ENCODE results near the gene LDLRAD4.

The LDLRAD4 gene

GRCh38 chr18:13610555-13611141 is 392.1 kb downstream of the LDLRAD4 start:
- peaks cover 0 to 4% of the 10 kb centered on the region in 2 donors for H3K36me3 ChIP-seq (ENCODE audit: control insufficient read depth in 1 of 2, insufficient read depth in 2 of 2, low read length in 2 of 2)
- peak overlapping the region; percentile 31 to 58 for H3K4me3 ChIP-seq (ENCODE audit: low read depth in 1 of 2, low read length in 2 of 2)
- peak overlapping the region in 1 of 2 donors; percentile 4 for H3K9ac ChIP-seq (ENCODE audit: low read depth in 1 of 2, low read length in 2 of 2)
- H3K27me3 ChIP-seq (ENCODE audit: control insufficient read depth in 1 of 2, insufficient read depth in 2 of 2, low read length in 2 of 2) = no peaks in the 10 kb centered on the region
- peaks cover 8 to 13% of the 10 kb centered on the region in 2 donors for H3K4me1 ChIP-seq (ENCODE audit: control insufficient read depth in 1 of 2, insufficient read depth in 2 of 2, low read length in 2 of 2)
- no peaks in the 10 kb centered on the region for H3K9me3 ChIP-seq (ENCODE audit: control insufficient read depth in 1 of 2, low read length in 2 of 2)
- no peak overlapping the region for H3K27ac ChIP-seq (ENCODE audit: low read depth, low read length)

- Histone ChIP-seq H3K27me3 (ENCODE audit: control insufficient read depth in 1 of 2, insufficient read depth in 2 of 2, low read length in 2 of 2) (no peaks in the 10 kb centered on the region), H3K9ac (ENCODE audit: low read depth in 1 of 2, low read length in 2 of 2) (peak overlapping the region in 1 of 2 donors; percentile 4), H3K4me1 (ENCODE audit: control insufficient read depth in 1 of 2, insufficient read depth in 2 of 2, low read length in 2 of 2) (peaks cover 8 to 13% of the 10 kb centered on the region in 2 donors), H3K4me3 (ENCODE audit: low read depth in 1 of 2, low read length in 2 of 2) (peak overlapping the region; percentile 31 to 58), H3K9me3 (ENCODE audit: control insufficient read depth in 1 of 2, low read length in 2 of 2) (no peaks in the 10 kb centered on the region), H3K36me3 (ENCODE audit: control insufficient read depth in 1 of 2, insufficient read depth in 2 of 2, low read length in 2 of 2) (peaks cover 0 to 4% of the 10 kb centered on the region in 2 donors), H3K27ac (ENCODE audit: low read depth, low read length) (no peak overlapping the region)
Observed at GRCh38 chr18:13611142-13611600, 392.6 kb downstream of the LDLRAD4 start.

- peaks cover 8 to 13% of the 10 kb centered on the region in 2 donors for H3K4me1 ChIP-seq (ENCODE audit: control insufficient read depth in 1 of 2, insufficient read depth in 2 of 2, low read length in 2 of 2)
- H3K27ac ChIP-seq (ENCODE audit: low read depth, low read length) = no peak overlapping the region
- H3K27me3 ChIP-seq (ENCODE audit: control insufficient read depth in 1 of 2, insufficient read depth in 2 of 2, low read length in 2 of 2) = no peaks in the 10 kb centered on the region
- H3K9ac ChIP-seq (ENCODE audit: low read depth in 1 of 2, low read length in 2 of 2) = peak overlapping the region; percentile 4 to 31
- H3K36me3 ChIP-seq (ENCODE audit: control insufficient read depth in 1 of 2, insufficient read depth in 2 of 2, low read length in 2 of 2) = peaks cover 0 to 4% of the 10 kb centered on the region in 2 donors
- no peaks in the 10 kb centered on the region for H3K9me3 ChIP-seq (ENCODE audit: control insufficient read depth in 1 of 2, low read length in 2 of 2)
- peak overlapping the region; percentile 31 to 58 for H3K4me3 ChIP-seq (ENCODE audit: low read depth in 1 of 2, low read length in 2 of 2)
Observed at GRCh38 chr18:13611601-13612195, 393.1 kb downstream of the LDLRAD4 start.

- Histone ChIP-seq H3K4me3 (ENCODE audit: low read depth in 1 of 2, low read length in 2 of 2) (peak overlapping the region; percentile 46 to 58), H3K9me3 (ENCODE audit: control insufficient read depth in 1 of 2, low read length in 2 of 2) (no peaks in the 10 kb centered on the region), H3K27ac (ENCODE audit: low read depth, low read length) (no peak overlapping the region), H3K4me1 (ENCODE audit: control insufficient read depth in 1 of 2, insufficient read depth in 2 of 2, low read length in 2 of 2) (peaks cover 8 to 13% of the 10 kb centered on the region in 2 donors), H3K36me3 (ENCODE audit: control insufficient read depth in 1 of 2, insufficient read depth in 2 of 2, low read length in 2 of 2) (peaks cover 0 to 4% of the 10 kb centered on the region in 2 donors), H3K9ac (ENCODE audit: low read depth in 1 of 2, low read length in 2 of 2) (peak overlapping the region; percentile 4 to 31), H3K27me3 (ENCODE audit: control insufficient read depth in 1 of 2, insufficient read depth in 2 of 2, low read length in 2 of 2) (no peaks in the 10 kb centered on the region)
Observed at GRCh38 chr18:13612196-13612997, 393.8 kb downstream of the LDLRAD4 start.

- H3K9me3 ChIP-seq (ENCODE audit: control insufficient read depth in 1 of 2, low read length in 2 of 2) = no peaks in the 10 kb centered on the region
- no peak overlapping the region for H3K9ac ChIP-seq (ENCODE audit: low read depth in 1 of 2, low read length in 2 of 2)
- H3K36me3 ChIP-seq (ENCODE audit: control insufficient read depth in 1 of 2, insufficient read depth in 2 of 2, low read length in 2 of 2) = peaks cover 0 to 4% of the 10 kb centered on the region in 2 donors
- peak overlapping the region in 1 of 2 donors; percentile 46 for H3K4me3 ChIP-seq (ENCODE audit: low read depth in 1 of 2, low read length in 2 of 2)
- peaks cover 8 to 13% of the 10 kb centered on the region in 2 donors for H3K4me1 ChIP-seq (ENCODE audit: control insufficient read depth in 1 of 2, insufficient read depth in 2 of 2, low read length in 2 of 2)
- no peak overlapping the region for H3K27ac ChIP-seq (ENCODE audit: low read depth, low read length)
- no peaks in the 10 kb centered on the region for H3K27me3 ChIP-seq (ENCODE audit: control insufficient read depth in 1 of 2, insufficient read depth in 2 of 2, low read length in 2 of 2)
Observed at GRCh38 chr18:13613099-13613498, 394.5 kb downstream of the LDLRAD4 start.

- H3K27ac ChIP-seq (ENCODE audit: low read depth, low read length) = no peak overlapping the region
- H3K9ac ChIP-seq (ENCODE audit: low read depth in 1 of 2, low read length in 2 of 2) = no peak overlapping the region
- peaks cover 8 to 13% of the 10 kb centered on the region in 2 donors for H3K4me1 ChIP-seq (ENCODE audit: control insufficient read depth in 1 of 2, insufficient read depth in 2 of 2, low read length in 2 of 2)
- H3K36me3 ChIP-seq (ENCODE audit: control insufficient read depth in 1 of 2, insufficient read depth in 2 of 2, low read length in 2 of 2) = no peaks in the 10 kb centered on the region
- H3K4me3 ChIP-seq (ENCODE audit: low read depth in 1 of 2, low read length in 2 of 2) = peak overlapping the region; percentile 8 to 46
- no peaks in the 10 kb centered on the region for H3K9me3 ChIP-seq (ENCODE audit: control insufficient read depth in 1 of 2, low read length in 2 of 2)
- no peaks in the 10 kb centered on the region for H3K27me3 ChIP-seq (ENCODE audit: control insufficient read depth in 1 of 2, insufficient read depth in 2 of 2, low read length in 2 of 2)
Observed at GRCh38 chr18:13613591-13614501, 395.3 kb downstream of the LDLRAD4 start.

GRCh38 chr18:13614641-13615288 is 396.2 kb downstream of the LDLRAD4 start:
- H3K4me1 ChIP-seq (ENCODE audit: control insufficient read depth in 1 of 2, insufficient read depth in 2 of 2, low read length in 2 of 2) = peaks cover 8 to 13% of the 10 kb centered on the region in 2 donors
- H3K27ac ChIP-seq (ENCODE audit: low read depth, low read length) = peak overlapping the region; percentile 8
- no peaks in the 10 kb centered on the region for H3K9me3 ChIP-seq (ENCODE audit: control insufficient read depth in 1 of 2, low read length in 2 of 2)
- H3K27me3 ChIP-seq (ENCODE audit: control insufficient read depth in 1 of 2, insufficient read depth in 2 of 2, low read length in 2 of 2) = no peaks in the 10 kb centered on the region
- H3K36me3 ChIP-seq (ENCODE audit: control insufficient read depth in 1 of 2, insufficient read depth in 2 of 2, low read length in 2 of 2) = no peaks in the 10 kb centered on the region
- no peak overlapping the region for H3K9ac ChIP-seq (ENCODE audit: low read depth in 1 of 2, low read length in 2 of 2)
- peak overlapping the region in 1 of 2 donors; percentile 18 for H3K4me3 ChIP-seq (ENCODE audit: low read depth in 1 of 2, low read length in 2 of 2)

GRCh38 chr18:13615432-13615861 is 396.9 kb downstream of the LDLRAD4 start:
- Histone ChIP-seq H3K4me3 (ENCODE audit: low read depth in 1 of 2, low read length in 2 of 2) (no peak overlapping the region), H3K9ac (ENCODE audit: low read depth in 1 of 2, low read length in 2 of 2) (no peak overlapping the region)

GRCh38 chr18:13616041-13616440 is 397.5 kb downstream of the LDLRAD4 start:
- H3K9me3 ChIP-seq (ENCODE audit: control insufficient read depth in 1 of 2, low read length in 2 of 2) = no peaks in the 10 kb centered on the region
- H3K4me3 ChIP-seq (ENCODE audit: low read depth in 1 of 2, low read length in 2 of 2) = no peak overlapping the region
- no peak overlapping the region for H3K27ac ChIP-seq (ENCODE audit: low read depth, low read length)
- H3K27me3 ChIP-seq (ENCODE audit: control insufficient read depth in 1 of 2, insufficient read depth in 2 of 2, low read length in 2 of 2) = no peaks in the 10 kb centered on the region
- no peaks in the 10 kb centered on the region for H3K36me3 ChIP-seq (ENCODE audit: control insufficient read depth in 1 of 2, insufficient read depth in 2 of 2, low read length in 2 of 2)
- peaks cover 8 to 11% of the 10 kb centered on the region in 2 donors for H3K4me1 ChIP-seq (ENCODE audit: control insufficient read depth in 1 of 2, insufficient read depth in 2 of 2, low read length in 2 of 2)
- no peak overlapping the region for H3K9ac ChIP-seq (ENCODE audit: low read depth in 1 of 2, low read length in 2 of 2)

More at GRCh38 chr18:13615432-13615861, 396.9 kb downstream of the LDLRAD4 start:
- Histone ChIP-seq H3K36me3 (ENCODE audit: control insufficient read depth in 1 of 2, insufficient read depth in 2 of 2, low read length in 2 of 2) (no peaks in the 10 kb centered on the region), H3K27me3 (ENCODE audit: control insufficient read depth in 1 of 2, insufficient read depth in 2 of 2, low read length in 2 of 2) (no peaks in the 10 kb centered on the region), H3K9me3 (ENCODE audit: control insufficient read depth in 1 of 2, low read length in 2 of 2) (no peaks in the 10 kb centered on the region), H3K27ac (ENCODE audit: low read depth, low read length) (no peak overlapping the region), H3K4me1 (ENCODE audit: control insufficient read depth in 1 of 2, insufficient read depth in 2 of 2, low read length in 2 of 2) (peaks cover 8 to 13% of the 10 kb centered on the region in 2 donors)

All from duodenal mucosa (tissue), 2 donors.